WTC11 (cell line): Measurements from ENCODE around the gene UNKL. TPM values are rescaled to one million over a fixed set of nuclear protein-coding genes. Genes with fewer than 3 reads are reported as not detected.
A peak's percentile ranks its signal among the peaks of the same experiment; 100 is the strongest.

ENCODE experiments used
- ATAC-seq: fragments of 200-7000 bp; cut with Tn5 transposase; 2 replicates; pipeline ENCODE4 v1.10.0; 2021; ENCODE audit warnings: mild to moderate bottlenecking, moderate library complexity
- CTCF ChIA-PET: fragments of 300-600 bp; sonication (Branson Sonifier 250); formaldehyde crosslinking; loops from one replicate; lab custom pipeline; 2021; ENCODE audit warnings: antibody characterized with exemption; lab: Charles Lee
- POLR2A ChIA-PET: fragments of 350-600 bp; sonication (Branson Sonifier 250); formaldehyde crosslinking; loops from one replicate; lab custom pipeline; 2021; ENCODE audit warnings: antibody characterized with exemption; lab: Charles Lee
- DNase-seq: peaks from one replicate; pipeline ENCODE4 v3.0.0; 2021; ENCODE audit warnings: low spot score
- H3K27ac Mint-ChIP-seq: 2 replicates; pipeline ENCODE4 v1.8.0; 2021; ENCODE audit warnings: mixed read lengths
- H3K27me3 Mint-ChIP-seq: 2 replicates; pipeline ENCODE4 v1.8.0; 2021; ENCODE audit warnings: low read depth, mild to moderate bottlenecking, moderate library complexity, mixed read lengths
- H3K36me3 Mint-ChIP-seq: 2 replicates; pipeline ENCODE4 v1.8.0; 2021; ENCODE audit warnings: mixed read lengths
- H3K4me1 Mint-ChIP-seq: 2 replicates; pipeline ENCODE4 v1.8.0; 2022; ENCODE audit warnings: mixed read lengths
- H3K4me3 Mint-ChIP-seq: 2 replicates; pipeline ENCODE4 v1.8.0; 2021; ENCODE audit warnings: mild to moderate bottlenecking, moderate library complexity, mixed read lengths
- H3K9me3 Mint-ChIP-seq: 2 replicates; pipeline ENCODE4 v1.8.0; 2021; ENCODE audit warnings: mixed read lengths
- AR ChIP-seq: fragments of 250-450 bp; sonication (Bioruptor Pico); IDR thresholded peaks from 2 replicates; pipeline ENCODE4 v1.9.0; 2021; ENCODE audit warnings: mild to moderate bottlenecking
- CREM ChIP-seq: sonication (generic); formaldehyde crosslinking; IDR thresholded peaks from 2 replicates; pipeline ENCODE4 v1.8.1; 2022; ENCODE audit warnings: mild to moderate bottlenecking, missing genetic modification reagents, moderate library complexity
- CTCF ChIP-seq: fragments of 200-600 bp; IDR thresholded peaks from 2 replicates; pipeline ENCODE4 v1.8.0; 2022; ENCODE audit warnings: antibody characterized with exemption
- E2F5 ChIP-seq: sonication (generic); formaldehyde crosslinking; IDR thresholded peaks from 2 replicates; pipeline ENCODE4 v1.8.1; 2022; ENCODE audit warnings: mild to moderate bottlenecking, moderate library complexity, missing genetic modification reagents
- ELF4 ChIP-seq: sonication (generic); formaldehyde crosslinking; IDR thresholded peaks from 2 replicates; pipeline ENCODE4 v1.8.1; 2022; ENCODE audit warnings: low read depth, mild to moderate bottlenecking, moderate library complexity, missing genetic modification reagents
- EMX1 ChIP-seq: fragments of 250-450 bp; sonication (Bioruptor Pico); IDR thresholded peaks from 2 replicates; pipeline ENCODE4 v1.8.0; 2021; ENCODE audit warnings: mild to moderate bottlenecking
- ERG ChIP-seq: fragments of 250-450 bp; sonication (Bioruptor Pico); IDR thresholded peaks from 2 replicates; pipeline ENCODE4 v1.8.0; 2021; ENCODE audit warnings: mild to moderate bottlenecking
- FOXP4 ChIP-seq: sonication (generic); formaldehyde crosslinking; IDR thresholded peaks from 2 replicates; pipeline ENCODE4 v1.8.0; 2022; ENCODE audit warnings: mild to moderate bottlenecking, missing genetic modification reagents
- HMGXB4 ChIP-seq: sonication (generic); formaldehyde crosslinking; IDR thresholded peaks from 2 replicates; pipeline ENCODE4 v1.8.1; 2023; ENCODE audit warnings: mild to moderate bottlenecking, moderate library complexity, missing genetic modification reagents
- MYBL2 ChIP-seq: sonication (generic); formaldehyde crosslinking; IDR thresholded peaks from 2 replicates; pipeline ENCODE4 v1.8.1; 2023; ENCODE audit warnings: mild to moderate bottlenecking, moderate library complexity, missing genetic modification reagents
- SMAD3 ChIP-seq: sonication (generic); formaldehyde crosslinking; IDR thresholded peaks from 2 replicates; pipeline ENCODE4 v1.8.0; 2022; ENCODE audit warnings: missing genetic modification reagents, mild to moderate bottlenecking, borderline replicate concordance
- SOX15 ChIP-seq: fragments of 250-450 bp; sonication (Bioruptor Pico); IDR thresholded peaks from 2 replicates; pipeline ENCODE4 v1.9.0; 2021; ENCODE audit warnings: mild to moderate bottlenecking
- TCF7 ChIP-seq: sonication (generic); formaldehyde crosslinking; IDR thresholded peaks from 2 replicates; pipeline ENCODE4 v1.8.0; 2022; ENCODE audit warnings: mild to moderate bottlenecking, low read depth, missing genetic modification reagents, moderate library complexity
- TEAD4 ChIP-seq: sonication (generic); formaldehyde crosslinking; IDR thresholded peaks from 2 replicates; pipeline ENCODE4 v1.8.0; 2022; ENCODE audit warnings: mild to moderate bottlenecking, missing genetic modification reagents
- USF1 ChIP-seq: sonication (generic); formaldehyde crosslinking; IDR thresholded peaks from 2 replicates; pipeline ENCODE4 v1.8.0; 2022; ENCODE audit warnings: mild to moderate bottlenecking, missing genetic modification reagents
- ZNF121 ChIP-seq: sonication (generic); formaldehyde crosslinking; IDR thresholded peaks from 2 replicates; pipeline ENCODE4 v1.8.0; 2023; ENCODE audit warnings: missing genetic modification reagents
- ZNF317 ChIP-seq: sonication (generic); formaldehyde crosslinking; IDR thresholded peaks from 2 replicates; pipeline ENCODE4 v1.8.1; 2023; ENCODE audit warnings: low read depth, mild to moderate bottlenecking, moderate library complexity, missing genetic modification reagents, borderline replicate concordance
- ZNF532 ChIP-seq: fragments of 250-450 bp; sonication (Bioruptor Pico); IDR thresholded peaks from 2 replicates; pipeline ENCODE4 v1.9.0; 2021; ENCODE audit warnings: mild to moderate bottlenecking, borderline replicate concordance
- total RNA-seq: library from RNA; stranded (reverse); gene quantifications from 3 replicates; pipeline ENCODE4 v1.2.3, GENCODE V29; 2021

The UNKL gene
- total RNA-seq, 1 experiment from 2014 or later, result 53.3 TPM

GRCh38 chr16:1351582-1352362 lies 62.7 kb downstream of the UNKL start, which contains the start of the genes GNPTG and TSR3 (continued):
- TF ChIP-seq TCF7 (CRISPR knock-in tag), result no peak
- 0 out of 2 replicates have a peak, but pooled peaks have one; percentile 41 for TF ChIP-seq ELF4 (CRISPR knock-in tag)
- TF ChIP-seq EMX1 (CRISPR knock-in tag), result no peak
- peak; percentile 74; the same call in 1 of the 2 replicates for TF ChIP-seq MYBL2 (CRISPR knock-in tag)
- TF ChIP-seq TEAD4 (CRISPR knock-in tag), result no peak; the same call in 1 of the 2 replicates
- TF ChIP-seq CREM (CRISPR knock-in tag), result peak; percentile 82
- peak; percentile 84 for TF ChIP-seq E2F5
- no peak for TF ChIP-seq ERG
- no peak for TF ChIP-seq AR
- TF ChIP-seq ZNF532 (CRISPR knock-in tag), result no peak
- TF ChIP-seq SOX15 (CRISPR knock-in tag), result no peak
- TF ChIP-seq SMAD3, result no peak
- peak; percentile 98 for TF ChIP-seq USF1 (CRISPR knock-in tag)

GRCh38 chr16:1351215-1351581 lies 63.3 kb downstream of the UNKL start:
- ChIA-PET POLR2A (no interaction called here), CTCF (interaction anchor here (1.6 kb wide), 1 partner anchor 10 kb away, joined by 3 read pairs; no protein-coding TSS in a partner anchor)
- Mint-ChIP-seq H3K27me3 (no peaks in the 10 kb centered on the region), H3K4me1 (peaks cover 9% of the 10 kb centered on the region), H3K9me3 (no peaks in the 10 kb centered on the region), H3K4me3 (peak overlapping the region; percentile 76), H3K36me3 (no peaks in the 10 kb centered on the region; the same call in 1 of the 2 replicates), H3K27ac (no peak overlapping the region)
- DNase-seq, result no peak
- ATAC-seq, result peak; percentile 21
- TF ChIP-seq CTCF, result no peak
- TF ChIP-seq FOXP4 (CRISPR knock-in tag), result no peak
- TF ChIP-seq ZNF317 (CRISPR knock-in tag), result no peak; the same call in 1 of the 2 replicates
- no peak for TF ChIP-seq HMGXB4 (CRISPR knock-in tag)
- TF ChIP-seq ZNF121 (CRISPR knock-in tag), result no peak
